Epithelial cell of prostate (primary cell): Measurements from ENCODE around the gene ZNF282.

Source experiments
- DNase-seq: peaks from one replicate; pipeline ENCODE4 v3.0.0-alpha.2; 2011; ENCODE audit warnings: low read depth, low spot score
- H3K27ac ChIP-seq: fragments of 450-650 bp; 2 replicates; pipeline ENCODE4 v1.5.1; 2017; ENCODE audit warnings: mild to moderate bottlenecking

The ZNF282 gene

GRCh38 chr7:149188637-149189259 lies 6.6 kb upstream of the ZNF282 start:
- H3K27ac ChIP-seq, result no peak overlapping the region
- DNase-seq, result no peak

GRCh38 chr7:149191851-149192250 lies 3.5 kb upstream of the ZNF282 start:
- no peak overlapping the region for H3K27ac ChIP-seq
- no peak for DNase-seq

- peak overlapping the region; percentile 94 for H3K27ac ChIP-seq
- DNase-seq, result no peak
Observed at GRCh38 chr7:149194799-149195179, 557 bp upstream of the ZNF282 start.

- H3K27ac ChIP-seq, result peak overlapping the region; percentile 94
- DNase-seq, result no peak
Observed at GRCh38 chr7:149196151-149196704, 882 bp downstream of the ZNF282 start.

GRCh38 chr7:149196705-149197171 lies 1.4 kb downstream of the ZNF282 start:
- no peak for DNase-seq
- peak overlapping the region; percentile 94 for H3K27ac ChIP-seq

- DNase-seq, result peak; percentile 54
- H3K27ac ChIP-seq, result peak overlapping the region; percentile 94
Observed at GRCh38 chr7:149197675-149198074, 2.3 kb downstream of the ZNF282 start.

- H3K27ac ChIP-seq, result peak overlapping the region; percentile 94
Observed at GRCh38 chr7:149198161-149198816, 2.9 kb downstream of the ZNF282 start.

GRCh38 chr7:149199234-149199995 lies 4.1 kb downstream of the ZNF282 start:
- no peak for DNase-seq
- peak overlapping the region; percentile 94 for H3K27ac ChIP-seq

More at GRCh38 chr7:149198161-149198816, 2.9 kb downstream of the ZNF282 start:
- DNase-seq, result no peak

- no peak overlapping the region for H3K27ac ChIP-seq
- no peak for DNase-seq
Observed at GRCh38 chr7:149202831-149203231, 7.5 kb downstream of the ZNF282 start.

- DNase-seq, result no peak
Observed at GRCh38 chr7:149205690-149206381, 10.5 kb downstream of the ZNF282 start.

GRCh38 chr7:149207324-149208035 lies 12.1 kb downstream of the ZNF282 start:
- H3K27ac ChIP-seq, result no peak overlapping the region
- DNase-seq, result no peak

More at GRCh38 chr7:149205690-149206381, 10.5 kb downstream of the ZNF282 start:
- peak overlapping the region; percentile 23 for H3K27ac ChIP-seq

- H3K27ac ChIP-seq, result peak overlapping the region; percentile 40
- DNase-seq, result no peak
Observed at GRCh38 chr7:149209518-149210269, 14.3 kb downstream of the ZNF282 start.

GRCh38 chr7:149210551-149210950 lies 15.2 kb downstream of the ZNF282 start:
- no peak overlapping the region for H3K27ac ChIP-seq
- DNase-seq, result no peak

- H3K27ac ChIP-seq, result no peak overlapping the region
- no peak for DNase-seq
Observed at GRCh38 chr7:149214020-149214720, 18.8 kb downstream of the ZNF282 start.

- DNase-seq, result no peak
- no peak overlapping the region for H3K27ac ChIP-seq
Observed at GRCh38 chr7:149216402-149216801, 21.1 kb downstream of the ZNF282 start.

- DNase-seq, result no peak
- H3K27ac ChIP-seq, result no peak overlapping the region
Observed at GRCh38 chr7:149217570-149217969, 22.2 kb downstream of the ZNF282 start.

GRCh38 chr7:149218469-149219420 lies 23.4 kb downstream of the ZNF282 start:
- H3K27ac ChIP-seq, result peak overlapping the region; percentile 61
- no peak for DNase-seq
